Gastroesophageal sphincter (tissue), 4 donors: ENCODE data around the gene RAD51B. TPM values are rescaled to one million over a fixed set of nuclear protein-coding genes. Genes with fewer than 3 reads are reported as not detected.

Experiments used
- ATAC-seq: fragments of 150-250 bp; one replicate; pipeline ENCODE4 v1.9.1; 2016; ENCODE audit warnings: mild to moderate bottlenecking, moderate library complexity
- H3K27ac ChIP-seq, 4 donors: fragments of 200-600 bp; sonication (generic) in 3 of 4; 1 replicate in 3 of 4; 2 replicates in 1 of 4; pipeline ENCODE4 v1.5.1; 2016 to 2019
- H3K27me3 ChIP-seq: fragments of 200-600 bp; sonication (generic); one replicate; pipeline ENCODE4 v1.5.1; 2019
- H3K36me3 ChIP-seq, 2 donors: fragments of 200-600 bp; sonication (generic); one replicate each; pipeline ENCODE4 v1.5.1; 2019; ENCODE audit warnings: control low read depth in 1 of 2
- H3K4me1 ChIP-seq, 3 donors: fragments of 200-600 bp; sonication (generic); 1 replicate in 2 of 3; 2 replicates in 1 of 3; pipeline ENCODE4 v1.5.1; 2016 to 2019; ENCODE audit warnings: control low read depth in 2 of 3
- H3K4me3 ChIP-seq, 2 donors: fragments of 200-600 bp; sonication (generic); one replicate each; pipeline ENCODE4 v1.5.1; 2019; ENCODE audit warnings: mild to moderate bottlenecking in 1 of 2, moderate library complexity in 1 of 2
- H3K9me3 ChIP-seq, 3 donors: fragments of 200-600 bp; sonication (generic); one replicate each; pipeline ENCODE4 v1.5.1; 2017 to 2019; ENCODE audit warnings: control low read depth in 2 of 3
- EP300 ChIP-seq: sonication (generic); formaldehyde crosslinking; IDR thresholded peaks from one replicate; pipeline ENCODE4 v1.6.1; 2017; ENCODE audit warnings: antibody characterized with exemption, mild to moderate bottlenecking
- POLR2A ChIP-seq, 2 donors: fragments of 450-650 bp; IDR thresholded peaks; one replicate each; pipeline ENCODE4 v1.6.1; 2017; ENCODE audit warnings: antibody characterized with exemption in 2 of 2, mild to moderate bottlenecking in 2 of 2, moderate library complexity in 1 of 2
- POLR2AphosphoS5 ChIP-seq: sonication (generic); formaldehyde crosslinking; IDR thresholded peaks from one replicate; pipeline ENCODE4 v1.6.1; 2017; ENCODE audit warnings: antibody characterized with exemption
- WGBS, 2 donors: methylation state at CpG; one replicate each; pipeline ENCODE4 v1.1.5; 2018; ENCODE audit warnings: low coverage in 1 of 2; 5-methylcytosine and 5-hydroxymethylcytosine counted together
- total RNA-seq, 4 donors: library from RNA; depleted of rRNA; stranded (reverse); fragments of >200 nt; gene quantifications; one replicate each; pipeline ENCODE4 v1.1.0, GENCODE V29; 2016
- TF ChIP-seq, protein P1 (sequence below), 4 experiments: fragments of 200-600 bp in 2 of 4; fragments of 450-650 bp in 2 of 4; sonication (generic) in 1 of 4; IDR thresholded peaks; one replicate each; pipeline ENCODE4 v1.5.1; 2017 to 2019; ENCODE audit warnings: antibody characterized with exemption in 4 of 4, mild to moderate bottlenecking in 2 of 4, moderate library complexity in 2 of 4

The RAD51B gene
- total RNA-seq, 4 donors from 2014 or later = 5.1 to 7.0 (median 6.0) TPM

DNA sequence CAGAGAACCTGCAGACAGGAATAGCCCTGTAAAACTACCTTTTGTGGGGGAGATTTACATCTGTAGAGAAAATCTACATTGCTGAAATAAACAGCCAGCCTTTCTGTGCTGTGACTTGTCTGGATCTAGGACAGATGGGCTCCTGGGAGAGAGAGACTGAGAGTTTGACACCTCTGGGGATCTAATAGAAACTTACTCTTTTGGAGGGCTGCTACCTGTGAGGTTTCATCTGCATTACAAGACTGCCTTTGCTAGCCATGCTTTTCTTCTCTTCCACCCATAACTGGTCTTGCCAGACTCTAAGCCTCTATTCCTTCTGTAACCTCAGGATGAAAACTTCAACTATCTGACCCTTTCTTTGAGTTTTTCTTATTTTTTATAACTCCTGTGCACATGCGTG, 520.7 kb downstream of the RAD51B start:
- 86 to 92% methylated on average over 1 of the region's 1 CpG for WGBS, 2 donors
- Histone ChIP-seq H3K4me1 (peaks cover 0 to 29% (median 0%) of the 10 kb centered on the region in 3 donors), H3K27me3 (no peaks in the 10 kb centered on the region), H3K9me3 (no peaks in the 10 kb centered on the region), H3K4me3 (no peak overlapping the region), H3K27ac (no peak overlapping the region), H3K36me3 (no peaks in the 10 kb centered on the region)
- no peak for TF ChIP-seq EP300
- TF ChIP-seq, protein P1, sequence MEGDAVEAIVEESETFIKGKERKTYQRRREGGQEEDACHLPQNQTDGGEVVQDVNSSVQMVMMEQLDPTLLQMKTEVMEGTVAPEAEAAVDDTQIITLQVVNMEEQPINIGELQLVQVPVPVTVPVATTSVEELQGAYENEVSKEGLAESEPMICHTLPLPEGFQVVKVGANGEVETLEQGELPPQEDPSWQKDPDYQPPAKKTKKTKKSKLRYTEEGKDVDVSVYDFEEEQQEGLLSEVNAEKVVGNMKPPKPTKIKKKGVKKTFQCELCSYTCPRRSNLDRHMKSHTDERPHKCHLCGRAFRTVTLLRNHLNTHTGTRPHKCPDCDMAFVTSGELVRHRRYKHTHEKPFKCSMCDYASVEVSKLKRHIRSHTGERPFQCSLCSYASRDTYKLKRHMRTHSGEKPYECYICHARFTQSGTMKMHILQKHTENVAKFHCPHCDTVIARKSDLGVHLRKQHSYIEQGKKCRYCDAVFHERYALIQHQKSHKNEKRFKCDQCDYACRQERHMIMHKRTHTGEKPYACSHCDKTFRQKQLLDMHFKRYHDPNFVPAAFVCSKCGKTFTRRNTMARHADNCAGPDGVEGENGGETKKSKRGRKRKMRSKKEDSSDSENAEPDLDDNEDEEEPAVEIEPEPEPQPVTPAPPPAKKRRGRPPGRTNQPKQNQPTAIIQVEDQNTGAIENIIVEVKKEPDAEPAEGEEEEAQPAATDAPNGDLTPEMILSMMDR (IDR thresholded peaks at IDR 0.05) = no peak
- no peak for TF ChIP-seq POLR2A (IDR thresholded peaks at IDR 0.05)
- TF ChIP-seq POLR2AphosphoS5 = no peak
- no peak for ATAC-seq

- TF ChIP-seq POLR2A (IDR thresholded peaks at IDR 0.05) = no peak
- TF ChIP-seq EP300 = no peak
- no peak for TF ChIP-seq POLR2AphosphoS5
- TF ChIP-seq, protein P1 (IDR thresholded peaks at IDR 0.05) = no peak
- peak overlapping the region in 2 of 4 donors; percentile 10 to 15 for H3K27ac ChIP-seq
- ATAC-seq = no peak
- H3K27me3 ChIP-seq = no peaks in the 10 kb centered on the region
- H3K4me1 ChIP-seq = peaks cover 0 to 32% (median 0%) of the 10 kb centered on the region in 3 donors
- 21 to 27% methylated on average over 3 to 4 of the region's 4 CpGs for WGBS, 2 donors
- no peaks in the 10 kb centered on the region for H3K36me3 ChIP-seq
- no peaks in the 10 kb centered on the region for H3K9me3 ChIP-seq
- H3K4me3 ChIP-seq = no peak overlapping the region
Measured at GRCh38 chr14:68341411-68342212, 522.0 kb downstream of the RAD51B start.

DNA sequence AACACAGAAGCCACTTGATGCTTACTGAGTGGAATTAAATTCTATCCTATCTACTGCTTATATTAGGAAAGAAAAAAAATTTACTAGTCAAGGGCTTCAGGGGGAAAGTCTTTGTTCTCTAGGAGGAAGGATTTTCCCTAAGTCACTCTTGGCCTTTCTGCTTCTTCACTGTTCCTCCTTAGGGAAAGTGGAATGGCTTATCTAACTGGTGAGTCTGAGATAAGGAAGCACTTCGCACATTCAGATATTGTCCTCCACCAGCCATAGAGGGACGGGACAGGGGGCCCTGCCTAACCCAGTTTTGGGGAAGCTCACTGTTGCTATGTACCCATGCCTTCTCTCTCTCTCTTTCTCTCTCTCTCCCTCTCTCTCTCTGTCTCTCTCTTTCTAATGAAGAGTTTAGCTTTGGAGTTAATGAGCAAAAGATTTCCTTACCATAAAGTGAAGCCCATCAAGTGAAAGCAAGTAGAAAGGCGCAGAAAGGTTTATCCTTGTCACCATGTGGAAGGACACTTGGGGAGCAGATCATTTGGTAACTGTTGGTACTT, 522.7 kb downstream of the RAD51B start:
- TF ChIP-seq, protein P1 (IDR thresholded peaks at IDR 0.05) = no peak
- TF ChIP-seq EP300 (no peak), POLR2A (IDR thresholded peaks at IDR 0.05) (no peak), POLR2AphosphoS5 (no peak)
- Histone ChIP-seq H3K27ac (no peak overlapping the region), H3K27me3 (no peaks in the 10 kb centered on the region), H3K9me3 (no peaks in the 10 kb centered on the region), H3K36me3 (no peaks in the 10 kb centered on the region), H3K4me3 (no peak overlapping the region), H3K4me1 (peaks cover 0 to 36% (median 0%) of the 10 kb centered on the region in 3 donors)
- WGBS, 2 donors = 80 to 86% methylated on average over 2 to 3 of the region's 3 CpGs
- ATAC-seq = no peak

- no peak for ATAC-seq
- H3K36me3 ChIP-seq = no peaks in the 10 kb centered on the region
- H3K4me1 ChIP-seq = peaks cover 0 to 31% (median 0%) of the 10 kb centered on the region in 3 donors
- TF ChIP-seq, protein P1 (IDR thresholded peaks at IDR 0.05) = no peak
- TF ChIP-seq EP300 = no peak
- H3K4me3 ChIP-seq = no peak overlapping the region
- H3K27ac ChIP-seq = no peak overlapping the region
- H3K27me3 ChIP-seq = no peaks in the 10 kb centered on the region
- 100% methylated on average over 1 to 2 of the region's 2 CpGs for WGBS, 2 donors
- H3K9me3 ChIP-seq = no peaks in the 10 kb centered on the region
Measured at GRCh38 chr14:68343534-68344118, 524.0 kb downstream of the RAD51B start.
